Measurements from ENCODE around the gene MANBA.

DNA sequence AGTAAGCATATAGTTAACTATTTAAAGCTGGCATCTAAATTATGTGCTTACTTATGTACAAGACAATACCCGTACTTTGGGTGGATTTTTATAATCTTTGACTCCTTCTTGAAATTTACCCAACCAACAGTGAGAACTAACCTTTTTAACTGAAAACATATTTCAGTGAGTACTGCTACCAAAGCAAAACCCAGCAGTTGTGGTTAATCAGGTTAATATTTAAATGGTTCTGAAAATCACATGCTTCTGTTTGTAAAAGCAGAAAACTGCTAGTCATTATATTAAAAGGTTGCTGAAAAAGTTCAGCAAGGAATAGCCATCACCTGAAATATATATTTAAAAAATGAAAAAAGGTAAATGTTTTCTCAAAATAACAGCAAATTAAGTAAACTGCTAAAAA lies 46.6 kb upstream of the MANBA start:
- TF ChIP-seq, protein P1, sequence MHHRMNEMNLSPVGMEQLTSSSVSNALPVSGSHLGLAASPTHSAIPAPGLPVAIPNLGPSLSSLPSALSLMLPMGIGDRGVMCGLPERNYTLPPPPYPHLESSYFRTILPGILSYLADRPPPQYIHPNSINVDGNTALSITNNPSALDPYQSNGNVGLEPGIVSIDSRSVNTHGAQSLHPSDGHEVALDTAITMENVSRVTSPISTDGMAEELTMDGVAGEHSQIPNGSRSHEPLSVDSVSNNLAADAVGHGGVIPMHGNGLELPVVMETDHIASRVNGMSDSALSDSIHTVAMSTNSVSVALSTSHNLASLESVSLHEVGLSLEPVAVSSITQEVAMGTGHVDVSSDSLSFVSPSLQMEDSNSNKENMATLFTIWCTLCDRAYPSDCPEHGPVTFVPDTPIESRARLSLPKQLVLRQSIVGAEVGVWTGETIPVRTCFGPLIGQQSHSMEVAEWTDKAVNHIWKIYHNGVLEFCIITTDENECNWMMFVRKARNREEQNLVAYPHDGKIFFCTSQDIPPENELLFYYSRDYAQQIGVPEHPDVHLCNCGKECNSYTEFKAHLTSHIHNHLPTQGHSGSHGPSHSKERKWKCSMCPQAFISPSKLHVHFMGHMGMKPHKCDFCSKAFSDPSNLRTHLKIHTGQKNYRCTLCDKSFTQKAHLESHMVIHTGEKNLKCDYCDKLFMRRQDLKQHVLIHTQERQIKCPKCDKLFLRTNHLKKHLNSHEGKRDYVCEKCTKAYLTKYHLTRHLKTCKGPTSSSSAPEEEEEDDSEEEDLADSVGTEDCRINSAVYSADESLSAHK (tag by site-specific recombination; IDR thresholded peaks at IDR 0.05): no peak
- TF ChIP-seq, protein P2, sequence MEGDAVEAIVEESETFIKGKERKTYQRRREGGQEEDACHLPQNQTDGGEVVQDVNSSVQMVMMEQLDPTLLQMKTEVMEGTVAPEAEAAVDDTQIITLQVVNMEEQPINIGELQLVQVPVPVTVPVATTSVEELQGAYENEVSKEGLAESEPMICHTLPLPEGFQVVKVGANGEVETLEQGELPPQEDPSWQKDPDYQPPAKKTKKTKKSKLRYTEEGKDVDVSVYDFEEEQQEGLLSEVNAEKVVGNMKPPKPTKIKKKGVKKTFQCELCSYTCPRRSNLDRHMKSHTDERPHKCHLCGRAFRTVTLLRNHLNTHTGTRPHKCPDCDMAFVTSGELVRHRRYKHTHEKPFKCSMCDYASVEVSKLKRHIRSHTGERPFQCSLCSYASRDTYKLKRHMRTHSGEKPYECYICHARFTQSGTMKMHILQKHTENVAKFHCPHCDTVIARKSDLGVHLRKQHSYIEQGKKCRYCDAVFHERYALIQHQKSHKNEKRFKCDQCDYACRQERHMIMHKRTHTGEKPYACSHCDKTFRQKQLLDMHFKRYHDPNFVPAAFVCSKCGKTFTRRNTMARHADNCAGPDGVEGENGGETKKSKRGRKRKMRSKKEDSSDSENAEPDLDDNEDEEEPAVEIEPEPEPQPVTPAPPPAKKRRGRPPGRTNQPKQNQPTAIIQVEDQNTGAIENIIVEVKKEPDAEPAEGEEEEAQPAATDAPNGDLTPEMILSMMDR (tag by site-specific recombination; IDR thresholded peaks at IDR 0.05): no peak
